Thyroid gland (tissue), 4 donors: ENCODE data around the gene AGTR2.

Experiments used
- POLR2A ChIP-seq, 2 donors: fragments of 450-650 bp; IDR thresholded peaks; one replicate each; pipeline ENCODE4 v1.6.1; 2017; ENCODE audit warnings: antibody characterized with exemption in 2 of 2, mild to moderate bottlenecking in 2 of 2, moderate library complexity in 1 of 2
- TF ChIP-seq, protein P1 (sequence below), 6 experiments: fragments of 200-600 bp in 3 of 6; fragments of 450-650 bp in 3 of 6; sonication (generic) in 3 of 6; IDR thresholded peaks; one replicate each; pipeline ENCODE4 v1.5.1; 2016 to 2019; ENCODE audit warnings: antibody characterized with exemption in 6 of 6, mild to moderate bottlenecking in 2 of 6, inconsistent platforms in 1 of 6, moderate library complexity in 1 of 6

DNA sequence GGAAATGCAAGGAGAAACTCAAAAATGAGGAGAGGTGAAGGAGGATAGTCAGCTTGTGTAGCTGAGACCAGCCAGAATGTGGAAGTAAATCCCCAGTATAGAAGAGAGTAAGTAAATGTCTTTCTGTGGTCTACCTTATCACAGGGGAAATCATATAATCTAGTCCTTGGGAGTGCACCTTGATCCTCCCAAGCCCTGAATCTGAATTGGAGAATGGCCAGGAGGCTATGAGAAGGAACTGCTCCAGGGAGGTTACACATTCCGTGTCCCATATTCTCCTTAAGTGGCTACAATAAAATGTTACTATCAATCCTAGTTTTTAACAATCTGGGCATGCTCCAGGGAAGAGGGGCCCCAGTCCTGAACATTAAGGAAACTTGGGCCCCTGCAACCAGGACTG lies 10.8 kb downstream of the AGTR2 start:
- no peak for TF ChIP-seq POLR2A (IDR thresholded peaks at IDR 0.05)
- TF ChIP-seq, protein P1, sequence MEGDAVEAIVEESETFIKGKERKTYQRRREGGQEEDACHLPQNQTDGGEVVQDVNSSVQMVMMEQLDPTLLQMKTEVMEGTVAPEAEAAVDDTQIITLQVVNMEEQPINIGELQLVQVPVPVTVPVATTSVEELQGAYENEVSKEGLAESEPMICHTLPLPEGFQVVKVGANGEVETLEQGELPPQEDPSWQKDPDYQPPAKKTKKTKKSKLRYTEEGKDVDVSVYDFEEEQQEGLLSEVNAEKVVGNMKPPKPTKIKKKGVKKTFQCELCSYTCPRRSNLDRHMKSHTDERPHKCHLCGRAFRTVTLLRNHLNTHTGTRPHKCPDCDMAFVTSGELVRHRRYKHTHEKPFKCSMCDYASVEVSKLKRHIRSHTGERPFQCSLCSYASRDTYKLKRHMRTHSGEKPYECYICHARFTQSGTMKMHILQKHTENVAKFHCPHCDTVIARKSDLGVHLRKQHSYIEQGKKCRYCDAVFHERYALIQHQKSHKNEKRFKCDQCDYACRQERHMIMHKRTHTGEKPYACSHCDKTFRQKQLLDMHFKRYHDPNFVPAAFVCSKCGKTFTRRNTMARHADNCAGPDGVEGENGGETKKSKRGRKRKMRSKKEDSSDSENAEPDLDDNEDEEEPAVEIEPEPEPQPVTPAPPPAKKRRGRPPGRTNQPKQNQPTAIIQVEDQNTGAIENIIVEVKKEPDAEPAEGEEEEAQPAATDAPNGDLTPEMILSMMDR (IDR thresholded peaks at IDR 0.05), result no peak
